GM21390 (cell line): ENCODE measurements around the gene STYXL1.

Experiments used
- ATAC-seq: cut with Tn5 transposase; IDR thresholded peaks from one replicate; pipeline ENCODE4 v1.9.1; 2021; ENCODE audit not compliant: unreplicated experiment

The STYXL1 gene

DNA sequence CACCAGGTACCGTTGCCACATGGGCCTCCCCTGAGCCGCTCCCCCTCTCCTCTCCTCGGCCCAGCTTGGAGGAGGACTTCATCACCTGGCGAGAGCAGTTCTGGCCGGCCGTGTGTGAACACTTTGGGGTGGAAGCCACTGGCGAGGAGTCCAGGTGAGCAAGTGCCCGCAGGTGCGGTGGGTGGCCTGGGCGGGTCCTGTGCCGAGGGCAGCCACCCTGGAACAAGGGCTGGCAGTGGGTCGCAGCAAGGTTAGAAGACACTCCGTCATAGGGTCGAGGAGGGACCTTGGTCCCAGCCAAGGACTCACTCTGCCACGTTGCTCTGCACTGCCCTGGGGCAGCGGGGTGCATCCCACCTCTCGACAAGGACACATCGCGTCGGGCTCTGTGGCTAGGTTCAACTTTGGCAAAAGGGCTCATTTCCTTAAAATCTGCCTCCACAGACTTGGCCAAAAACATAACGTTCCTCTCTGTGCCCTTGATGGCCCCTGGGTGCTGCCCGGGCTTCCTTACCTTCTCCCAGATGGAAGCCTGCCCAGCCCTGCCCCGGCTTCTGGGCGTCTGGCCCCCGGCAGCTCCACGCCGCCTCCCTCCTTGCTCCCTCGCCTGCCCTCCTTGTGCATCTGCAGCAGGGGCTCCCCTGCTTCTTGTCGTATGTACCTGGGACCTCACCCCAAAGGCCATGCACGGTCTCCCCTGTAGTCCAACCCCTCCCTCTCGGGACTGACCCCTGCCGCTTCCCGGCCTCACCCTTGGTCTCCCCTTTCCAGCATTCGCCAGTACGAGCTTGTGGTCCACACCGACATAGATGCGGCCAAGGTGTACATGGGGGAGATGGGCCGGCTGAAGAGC is 66.1 kb downstream of the STYXL1 start:
- ATAC-seq = no peak

- ATAC-seq = no peak
Measured at GRCh38 chr7:75981203-75981452, 66.7 kb downstream of the STYXL1 start.

DNA sequence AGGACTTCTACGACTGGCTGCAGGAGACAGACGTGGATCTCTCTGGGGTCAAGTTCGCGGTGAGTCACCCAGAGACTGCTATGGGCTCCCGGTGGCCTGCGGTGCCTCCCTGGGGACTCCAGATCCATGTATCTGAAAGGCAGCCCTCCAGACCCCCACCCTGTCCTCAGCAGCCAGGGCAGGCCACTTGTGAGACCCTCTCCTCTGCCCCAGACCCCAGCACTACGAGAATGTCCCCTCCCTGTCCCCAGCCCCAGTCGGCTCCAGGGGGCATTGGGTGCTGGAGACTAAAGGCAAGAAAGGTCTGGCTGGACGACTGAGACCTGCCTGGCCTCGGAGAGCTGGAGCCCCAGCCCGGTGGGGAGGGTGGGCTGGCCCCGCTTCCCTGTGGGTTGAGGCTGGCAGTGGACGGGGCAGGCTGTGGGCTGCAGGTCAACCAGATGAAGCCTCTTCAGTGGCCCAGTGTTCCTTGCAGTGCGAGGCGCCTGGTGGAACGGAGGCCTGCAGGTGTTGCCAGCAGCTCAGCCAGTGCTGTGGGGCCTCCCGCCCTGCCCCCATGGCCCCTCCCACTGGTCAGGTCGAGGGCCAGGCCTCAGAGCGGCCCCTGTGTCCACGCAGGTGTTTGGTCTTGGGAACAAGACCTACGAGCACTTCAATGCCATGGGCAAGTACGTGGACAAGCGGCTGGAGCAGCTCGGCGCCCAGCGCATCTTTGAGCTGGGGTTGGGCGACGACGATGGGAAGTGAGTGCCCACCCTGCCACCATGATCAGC is 67.2 kb downstream of the STYXL1 start:
- ATAC-seq = no peak

DNA sequence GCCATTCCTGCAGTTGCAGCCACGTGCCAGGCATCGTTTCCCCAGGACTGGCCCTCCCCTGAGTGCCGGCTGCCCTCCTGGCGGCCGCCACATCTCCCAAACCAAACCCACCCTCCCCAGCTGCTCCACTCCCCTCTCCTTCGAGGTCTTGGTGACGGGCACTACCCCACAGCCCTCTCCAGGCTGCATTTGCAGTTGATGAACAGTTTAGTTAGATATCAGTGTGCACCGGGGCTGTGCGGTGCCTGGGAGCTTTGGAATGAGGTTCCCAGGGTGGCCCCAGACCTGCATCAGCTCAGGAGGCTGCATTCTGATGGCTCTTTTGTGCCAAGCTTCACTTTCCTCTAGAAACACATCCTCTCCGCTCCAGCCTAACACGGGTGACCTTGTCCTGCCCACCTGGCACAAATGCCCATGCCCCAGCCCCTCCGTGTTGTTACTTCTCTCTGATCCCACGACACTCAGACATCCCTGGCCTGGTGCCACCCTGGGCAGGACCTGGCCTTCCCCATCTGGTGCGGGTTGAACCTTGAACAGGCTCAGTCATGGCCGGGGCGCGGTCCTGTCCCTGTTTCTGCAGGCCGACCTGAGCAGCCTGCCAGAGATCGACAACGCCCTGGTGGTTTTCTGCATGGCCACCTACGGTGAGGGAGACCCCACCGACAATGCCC is 67.9 kb downstream of the STYXL1 start:
- no peak for ATAC-seq

- no peak for ATAC-seq
Measured at GRCh38 chr7:75977743-75978142, 70.1 kb downstream of the STYXL1 start.

DNA sequence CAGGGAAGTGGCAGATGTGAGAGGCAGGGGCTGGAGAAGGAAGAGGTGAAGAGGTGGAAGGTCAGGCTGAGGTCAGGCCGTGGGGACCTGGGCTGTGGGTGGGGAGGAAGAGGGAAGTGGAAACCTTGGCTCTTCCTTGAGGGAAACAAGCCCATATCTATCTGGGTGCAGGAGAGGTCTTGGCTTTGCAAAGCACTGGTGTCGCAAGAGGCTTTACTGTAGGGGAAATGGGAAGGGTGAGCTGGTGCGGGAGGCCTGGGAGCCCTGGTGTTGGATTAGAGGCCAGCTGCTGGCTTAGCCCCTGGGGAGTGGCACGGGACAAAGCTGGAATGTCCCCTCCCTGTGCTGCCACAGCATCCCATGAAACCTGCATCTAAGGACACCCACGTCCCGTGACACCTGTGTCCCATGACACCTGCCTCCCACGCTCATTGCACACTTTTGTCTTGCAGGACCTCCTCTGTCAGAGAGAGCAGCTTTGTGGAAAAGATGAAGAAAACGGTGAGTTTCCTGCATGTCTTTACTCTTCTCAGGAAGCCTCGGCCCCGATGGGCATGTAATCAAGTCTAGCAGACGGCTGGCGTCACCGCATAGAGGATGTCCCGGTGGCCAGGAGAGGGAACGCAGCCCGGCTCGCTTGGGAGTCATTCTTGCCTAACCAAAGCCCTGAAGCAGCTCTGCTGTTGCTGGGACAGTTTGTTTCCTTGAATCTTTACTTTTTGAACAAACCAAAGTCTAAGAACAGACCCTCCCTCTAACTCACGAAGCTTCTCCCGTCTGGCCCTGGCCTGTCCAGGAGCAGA is 75.6 kb downstream of the STYXL1 start:
- no peak for ATAC-seq

GRCh38 chr7:75971309-75971960 is 76.4 kb downstream of the STYXL1 start:
- no peak for ATAC-seq

- ATAC-seq = no peak
Measured at GRCh38 chr7:75969704-75970498, 77.9 kb downstream of the STYXL1 start.

DNA sequence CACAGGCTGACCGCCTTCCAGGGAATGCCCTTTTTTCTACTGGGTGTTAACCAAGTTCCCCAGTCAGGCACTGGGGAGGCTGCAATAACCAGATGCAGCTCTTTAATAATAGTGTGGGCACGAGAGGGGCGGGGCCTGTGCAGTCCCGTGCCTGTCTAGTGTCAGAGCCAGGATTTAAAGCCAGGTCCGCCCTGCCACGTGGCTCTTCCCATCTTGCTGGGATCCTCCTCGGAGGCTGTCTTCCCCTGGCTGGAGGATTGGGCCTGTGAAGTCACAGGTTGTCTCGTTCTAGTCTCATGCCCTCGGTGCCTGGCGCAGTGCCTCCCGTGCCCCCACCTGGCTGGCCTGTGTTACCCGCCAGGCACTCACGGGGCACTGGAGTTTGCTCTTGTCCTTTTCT is 78.6 kb downstream of the STYXL1 start:
- ATAC-seq = no peak

DNA sequence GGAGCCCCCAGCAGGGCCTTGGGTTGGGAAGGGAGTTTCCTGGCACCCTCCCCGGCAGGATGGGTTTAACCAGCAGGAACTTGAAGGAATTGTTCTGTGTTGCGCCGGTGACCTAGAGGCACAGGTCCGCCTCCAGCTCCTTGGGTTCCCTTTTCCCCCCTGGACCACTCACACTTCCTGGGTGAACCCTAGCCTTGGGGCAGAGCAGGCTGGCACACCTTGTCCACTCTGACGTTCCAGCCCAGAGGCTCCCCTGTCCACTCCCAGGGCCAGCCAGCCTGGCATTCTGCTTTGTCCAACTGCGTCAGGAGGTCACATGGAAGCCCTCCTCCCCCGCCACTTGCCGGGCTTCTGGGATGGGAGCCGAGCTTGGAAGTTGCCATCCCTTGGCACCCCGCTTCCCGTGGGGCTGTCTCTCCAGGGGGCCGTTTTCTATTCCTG is 79.2 kb downstream of the STYXL1 start:
- no peak for ATAC-seq

- ATAC-seq = no peak
Measured at GRCh38 chr7:75968012-75968411, 79.8 kb downstream of the STYXL1 start.

DNA sequence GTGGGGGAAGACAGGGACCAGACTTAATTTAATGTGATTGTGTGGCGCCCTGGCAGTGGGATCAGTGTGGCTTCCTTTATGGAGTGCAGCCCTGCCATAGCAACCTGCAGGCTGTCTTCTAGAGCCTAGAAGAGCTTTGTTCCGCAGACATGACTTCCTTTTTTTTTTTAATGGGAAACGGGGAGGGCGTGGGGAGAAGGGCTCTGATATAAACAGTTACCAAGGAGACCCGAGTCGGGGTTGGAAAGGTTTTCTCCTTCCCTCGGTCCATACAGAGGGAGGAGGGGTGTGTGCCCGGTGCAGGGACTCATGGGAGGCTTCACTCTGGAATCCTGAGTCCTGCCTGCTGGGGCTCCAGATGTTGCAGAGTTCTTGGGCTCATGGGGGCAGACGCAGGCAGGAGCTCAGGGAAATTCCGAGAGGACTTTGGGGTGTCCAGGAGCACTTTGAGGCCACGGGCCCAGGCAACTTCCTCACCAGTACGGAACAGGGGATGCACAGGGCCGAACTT is 80.3 kb downstream of the STYXL1 start:
- ATAC-seq = no peak

- no peak for ATAC-seq
Measured at GRCh38 chr7:75967055-75967454, 80.7 kb downstream of the STYXL1 start.

GRCh38 chr7:75966190-75966961 is 81.4 kb downstream of the STYXL1 start:
- ATAC-seq = no peak

DNA sequence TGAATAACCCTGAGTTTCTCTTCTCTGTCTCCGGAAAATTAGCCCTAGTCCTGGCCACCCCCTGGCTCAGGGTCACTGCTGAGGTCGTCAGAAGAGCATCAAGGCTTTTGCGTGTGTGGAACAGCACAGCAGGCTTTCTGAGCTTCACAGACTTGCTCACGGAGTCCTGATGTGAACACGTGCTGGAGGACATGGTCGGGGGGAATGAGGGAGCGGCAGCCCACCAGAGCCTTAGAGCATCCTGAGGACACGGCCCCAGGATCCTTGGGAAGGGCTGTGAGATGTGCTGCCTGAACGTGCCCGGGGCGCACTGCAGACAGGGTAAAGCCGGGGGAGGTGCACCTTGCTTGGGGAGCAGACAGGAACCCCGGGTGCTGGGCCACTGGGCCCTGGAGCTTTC is 82.2 kb downstream of the STYXL1 start:
- ATAC-seq = no peak

- no peak for ATAC-seq
Measured at GRCh38 chr7:75963381-75963995, 84.3 kb downstream of the STYXL1 start.

- no peak for ATAC-seq
Measured at GRCh38 chr7:75962607-75963380, 85.0 kb downstream of the STYXL1 start.

GRCh38 chr7:75961218-75961617 is 86.6 kb downstream of the STYXL1 start:
- ATAC-seq = no peak
